H1 (cell line): ENCODE data around the gene SNORC. TPM values are rescaled to one million over a fixed set of nuclear protein-coding genes. Genes with fewer than 3 reads are reported as not detected.

Source experiments
- POLR2A ChIP-seq, 2 experiments: IDR thresholded peaks; 1 replicate in 1 of 2; 2 replicates in 1 of 2; pipeline ENCODE4 v1.6.1; 2011; ENCODE audit warnings: low read depth in 2 of 2, low read length in 2 of 2, mild to moderate bottlenecking in 2 of 2; ENCODE audit errors: control extremely low read depth in 1 of 2
- RBBP5 ChIP-seq: IDR thresholded peaks from 2 replicates; pipeline ENCODE4 v1.7.1; 2012; ENCODE audit warnings: low read depth, mild to moderate bottlenecking, inconsistent platforms, low read length, moderate library complexity, borderline replicate concordance
- polyA plus RNA-seq, 7 experiments: library from polyadenylated mRNA; depleted of rRNA in 3 of 7; stranded (reverse) in 5 of 7; unstranded in 2 of 7; fragments of >200 nt in 5 of 7; fragments of 200-250 nt in 2 of 7; gene quantifications; 1 replicate in 5 of 7; 2 replicates in 1 of 7; 4 replicates in 1 of 7; pipeline versions ENCODE4 v1.2.1 to v1.2.3, GENCODE V29; 2011 to 2013; ENCODE audit warnings: missing spikeins in 2 of 7, mixed read lengths in 2 of 7
- total RNA-seq: library from RNA; stranded (reverse); fragmentation: NEBNext Ultra II Directional; extraction: Animal tissue kit (Norgen Biotek cat#: 25700); gene quantifications from 2 replicates; pipeline ENCODE4 v1.2.1, GENCODE V29; 2021
- TF ChIP-seq, protein P1 (sequence below): IDR thresholded peaks from 2 replicates; pipeline ENCODE4 v1.6.1; 2012; ENCODE audit warnings: low read length, inconsistent platforms

The SNORC gene
- total and polyA plus RNA-seq, 2 of the 8 experiments (the other 6 are each of a cell fraction or from before 2014, with no cell fraction given): 1.6 to 1.8 TPM

DNA sequence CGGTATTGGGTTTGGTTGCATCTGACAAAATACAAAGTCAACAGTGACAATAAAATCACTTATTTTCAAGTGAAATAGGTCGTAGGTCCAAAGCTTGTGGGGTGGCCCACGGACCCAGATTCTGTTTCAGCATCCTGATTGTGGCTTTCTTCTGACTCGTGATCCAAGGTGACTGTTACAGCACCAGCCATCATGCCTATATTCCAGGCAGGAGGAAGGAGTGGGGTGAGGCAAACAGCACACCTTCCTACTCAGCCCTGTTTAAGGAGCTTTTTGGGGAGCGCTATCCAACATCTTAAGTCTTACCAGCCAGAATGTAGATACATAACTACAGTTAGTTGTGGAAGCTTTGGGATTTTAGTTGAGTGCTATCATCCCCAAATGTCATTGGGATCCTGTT is 8.7 kb upstream of the SNORC start (continued):
- TF ChIP-seq, protein P1, sequence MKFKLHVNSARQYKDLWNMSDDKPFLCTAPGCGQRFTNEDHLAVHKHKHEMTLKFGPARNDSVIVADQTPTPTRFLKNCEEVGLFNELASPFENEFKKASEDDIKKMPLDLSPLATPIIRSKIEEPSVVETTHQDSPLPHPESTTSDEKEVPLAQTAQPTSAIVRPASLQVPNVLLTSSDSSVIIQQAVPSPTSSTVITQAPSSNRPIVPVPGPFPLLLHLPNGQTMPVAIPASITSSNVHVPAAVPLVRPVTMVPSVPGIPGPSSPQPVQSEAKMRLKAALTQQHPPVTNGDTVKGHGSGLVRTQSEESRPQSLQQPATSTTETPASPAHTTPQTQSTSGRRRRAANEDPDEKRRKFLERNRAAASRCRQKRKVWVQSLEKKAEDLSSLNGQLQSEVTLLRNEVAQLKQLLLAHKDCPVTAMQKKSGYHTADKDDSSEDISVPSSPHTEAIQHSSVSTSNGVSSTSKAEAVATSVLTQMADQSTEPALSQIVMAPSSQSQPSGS: no peak
- TF ChIP-seq RBBP5 (no peak), POLR2A (IDR thresholded peaks at IDR 0.05; ENCODE audit: control extremely low read depth in 1 of 2, low read depth in 2 of 2, low read length in 2 of 2) (no peak)
